Common myeloid progenitor, CD34-positive (primary cell): Measurements from ENCODE around the gene AIPL1.

Experiments
- CTCF ChIA-PET: fragments of 350-600 bp; sonication (Branson Sonifier 250); formaldehyde crosslinking; loops from one replicate; lab custom pipeline; 2021; ENCODE audit warnings: antibody characterized with exemption; lab: Charles Lee
- POLR2A ChIA-PET: fragments of 350-600 bp; sonication (Branson Sonifier 250); formaldehyde crosslinking; loops from one replicate; lab custom pipeline; 2021; ENCODE audit warnings: antibody characterized with exemption; lab: Charles Lee
- DNase-seq, 3 donors: peaks; one replicate each; pipeline versions ENCODE4 v3.0.0 to v3.0.0-alpha.2; 2013
- H3K27ac ChIP-seq, 2 experiments: 1 replicate in 1 of 2; 2 replicates in 1 of 2; pipeline ENCODE4 v1.7.0; 2013; ENCODE audit warnings: inconsistent platforms in 2 of 2, low read length in 2 of 2, mild to moderate bottlenecking in 2 of 2, low read depth in 1 of 2, moderate library complexity in 1 of 2; ENCODE audit not compliant: severe bottlenecking in 2 of 2, insufficient read depth in 1 of 2, poor library complexity in 1 of 2
- H3K27me3 ChIP-seq, 5 experiments: replicated peaks in 2 of 5; 1 replicate in 3 of 5; 2 replicates in 2 of 5; pipeline versions ENCODE4 v1.6.1 to v1.7.0; 2013; ENCODE audit warnings: low read length in 4 of 5, mild to moderate bottlenecking in 2 of 5, moderate library complexity in 2 of 5, inconsistent platforms in 1 of 5; ENCODE audit not compliant: insufficient read depth in 5 of 5, control insufficient read depth in 4 of 5
- H3K36me3 ChIP-seq, 4 experiments: 1 replicate in 2 of 4; 2 replicates in 2 of 4; pipeline versions ENCODE4 v1.6.1 to v1.7.0; 2013; ENCODE audit warnings: low read length in 3 of 4, control low read depth in 1 of 4, mild to moderate bottlenecking in 1 of 4; ENCODE audit not compliant: control insufficient read depth in 4 of 4, insufficient read depth in 4 of 4
- H3K4me1 ChIP-seq, 4 experiments: 1 replicate in 3 of 4; 2 replicates in 1 of 4; pipeline versions ENCODE4 v1.6.1 to v1.7.1; 2013; ENCODE audit warnings: low read length in 3 of 4, mild to moderate bottlenecking in 3 of 4, control low read depth in 1 of 4, inconsistent platforms in 1 of 4, moderate library complexity in 1 of 4; ENCODE audit not compliant: control insufficient read depth in 4 of 4, insufficient read depth in 4 of 4; ENCODE audit errors: control extremely low read depth in 1 of 4
- H3K4me3 ChIP-seq, 7 experiments: 1 replicate in 4 of 7; 2 replicates in 3 of 7; pipeline versions ENCODE4 v1.5.1 to v1.7.0; 2013; ENCODE audit warnings: mild to moderate bottlenecking in 7 of 7, low read length in 6 of 7, moderate library complexity in 6 of 7, inconsistent platforms in 2 of 7, low read depth in 2 of 7, control low read depth in 1 of 7; ENCODE audit not compliant: insufficient read depth in 4 of 7, control insufficient read depth in 1 of 7; ENCODE audit errors: extremely low read depth in 1 of 7
- H3K9me3 ChIP-seq, 5 experiments: 1 replicate in 4 of 5; 2 replicates in 1 of 5; pipeline versions ENCODE4 v1.6.1 to v1.7.1; 2013; ENCODE audit warnings: low read length in 4 of 5, mild to moderate bottlenecking in 2 of 5, inconsistent platforms in 1 of 5, low read depth in 1 of 5, moderate library complexity in 1 of 5; ENCODE audit not compliant: control insufficient read depth in 4 of 5, insufficient read depth in 2 of 5; ENCODE audit errors: control extremely low read depth in 1 of 5
- WGBS: methylation state at CpG from one replicate; pipeline ENCODE4 v1.1.5; 2013; ENCODE audit not compliant: insufficient coverage; 5-methylcytosine and 5-hydroxymethylcytosine counted together

Gene AIPL1

GRCh38 chr17:6384481-6384880, 50.4 kb downstream of the AIPL1 start:
- ChIA-PET POLR2A (no interaction called here), CTCF (no interaction called here)
- H3K36me3 ChIP-seq, result no peaks in the 10 kb centered on the region
- no peak overlapping the region for H3K27ac ChIP-seq
- WGBS, result 76% methylated on average over 4 of the region's 5 CpGs
- no peak overlapping the region for H3K4me3 ChIP-seq
- peaks cover 0 to 11% (median 6%) of the 10 kb centered on the region in 5 experiments for H3K27me3 ChIP-seq
- peaks cover 0 to 7% (median 0%) of the 10 kb centered on the region in 5 experiments for H3K9me3 ChIP-seq
- no peaks in the 10 kb centered on the region for H3K4me1 ChIP-seq
- DNase-seq, result no peak

- WGBS, result 88% methylated on average over 8 of the region's 13 CpGs
- H3K36me3 ChIP-seq, result no peaks in the 10 kb centered on the region
- no peak overlapping the region for H3K27ac ChIP-seq
- CTCF ChIA-PET, result no interaction called here
- peaks cover 0 to 11% (median 3%) of the 10 kb centered on the region in 5 experiments for H3K9me3 ChIP-seq
- H3K27me3 ChIP-seq, result peaks cover 0 to 16% (median 3%) of the 10 kb centered on the region in 5 experiments
- no peaks in the 10 kb centered on the region for H3K4me1 ChIP-seq
- POLR2A ChIA-PET, result no interaction called here
- no peak for DNase-seq
- H3K4me3 ChIP-seq, result no peak overlapping the region
These were observed 53.1 kb downstream of the AIPL1 start for GRCh38 chr17:6381526-6382465.

GRCh38 chr17:6380915-6381438, 53.9 kb downstream of the AIPL1 start:
- CTCF ChIA-PET, result no interaction called here
- no peak for DNase-seq

GRCh38 chr17:6377906-6378305, 57.0 kb downstream of the AIPL1 start:
- POLR2A ChIA-PET, result no interaction called here

More at GRCh38 chr17:6380915-6381438, 53.9 kb downstream of the AIPL1 start:
- H3K4me1 ChIP-seq, result no peaks in the 10 kb centered on the region
- 83% methylated on average over 1 of the region's 6 CpGs for WGBS
- no peak overlapping the region for H3K4me3 ChIP-seq
- H3K36me3 ChIP-seq, result no peaks in the 10 kb centered on the region
- H3K27me3 ChIP-seq, result peaks cover 0 to 17% (median 3%) of the 10 kb centered on the region in 5 experiments
- H3K9me3 ChIP-seq, result peaks cover 0 to 11% (median 3%) of the 10 kb centered on the region in 5 experiments
- H3K27ac ChIP-seq, result no peak overlapping the region
- POLR2A ChIA-PET, result no interaction called here

GRCh38 chr17:6376931-6377361, 58.0 kb downstream of the AIPL1 start:
- WGBS, result 67% methylated on average over 8 of the region's 11 CpGs
- peaks cover 0 to 34% (median 11%) of the 10 kb centered on the region in 5 experiments for H3K27me3 ChIP-seq
- ChIA-PET CTCF (interaction anchor here (1.0 kb wide), 1 partner anchor 13 kb away, joined by 4 read pairs; no protein-coding TSS in a partner anchor), POLR2A (no interaction called here)
- no peak overlapping the region for H3K27ac ChIP-seq
- no peak for DNase-seq
- no peak overlapping the region for H3K4me3 ChIP-seq
- no peaks in the 10 kb centered on the region for H3K36me3 ChIP-seq
- H3K4me1 ChIP-seq, result no peaks in the 10 kb centered on the region
- peaks cover 0 to 11% (median 3%) of the 10 kb centered on the region in 5 experiments for H3K9me3 ChIP-seq

More at GRCh38 chr17:6377906-6378305, 57.0 kb downstream of the AIPL1 start:
- WGBS, result no CpG with 5 or more reads among the region's 3 CpGs
- Histone ChIP-seq H3K27ac (no peak overlapping the region), H3K9me3 (peaks cover 0 to 11% (median 3%) of the 10 kb centered on the region in 5 experiments), H3K36me3 (no peaks in the 10 kb centered on the region), H3K4me3 (no peak overlapping the region), H3K4me1 (no peaks in the 10 kb centered on the region), H3K27me3 (peaks cover 0 to 28% (median 8%) of the 10 kb centered on the region in 5 experiments)
- no peak for DNase-seq
- CTCF ChIA-PET, result interaction anchor here (1.0 kb wide), 1 partner anchor 14 kb away, joined by 4 read pairs; no protein-coding TSS in a partner anchor

GRCh38 chr17:6374761-6375312, 60.1 kb downstream of the AIPL1 start:
- 16% methylated on average over 13 of the region's 14 CpGs for WGBS
- Histone ChIP-seq H3K4me1 (no peaks in the 10 kb centered on the region), H3K4me3 (no peak overlapping the region), H3K36me3 (no peaks in the 10 kb centered on the region), H3K27ac (no peak overlapping the region), H3K27me3 (peaks cover 0 to 34% (median 11%) of the 10 kb centered on the region in 5 experiments), H3K9me3 (peaks cover 0 to 7% (median 3%) of the 10 kb centered on the region in 5 experiments)
- POLR2A ChIA-PET, result no interaction called here
- CTCF ChIA-PET, result no interaction called here
- DNase-seq, result peak in 2 of 3 donors; percentile 14 to 18
